Heart left ventricle (tissue), 13 donors: ENCODE measurements around the gene OSTC.

ENCODE experiments used
- POLR2A ChIP-seq, 2 donors: fragments of 450-650 bp; IDR thresholded peaks; one replicate each; pipeline ENCODE4 v1.6.1; 2017; ENCODE audit warnings: antibody characterized with exemption in 2 of 2, mild to moderate bottlenecking in 2 of 2, moderate library complexity in 2 of 2
- TF ChIP-seq, protein P1 (sequence below), 12 donors: fragments of 200-600 bp; sonication (generic) in 4 of 12; IDR thresholded peaks; one replicate each; pipeline versions ENCODE4 v1.5.0 to v1.8.0; 2018 to 2022; ENCODE audit warnings: antibody characterized with exemption in 12 of 12, mild to moderate bottlenecking in 5 of 12
- donor health status: ischemic (EF 13 %, LVEDD 7.1; RV severe dilation, severe dysfunction).
- donor health status: DM: no; HTN: yes; CAD: no.
- donor health status: DM: no; HTN: no; CAD: no.
- donor health status: ischemic (EF 25% LVEDD 6.9; RV normal size, moderate dysfunction).
- donor health status: ischemic (EF 25% LVEDD 5.7; RV mildly dilated, moderate dysfunction).
- donor health status: ischemic (EF 35%, LVEDD 5.7; RV mildly dilated, moderate dysfunction).
- donor health status: nonischemic (EF 11% LVEDD 7.7; RV severe dilation, severe dysfunction).
- donor health status: DM: yes; HTN: yes; CAD: no.
- donor health status: PGD.
- donor health status: ischemic (EF 29% LVEDD 5.4; RV normal size, mild dysfunction).
- donor health status: nonischemic (EF 23%, LVEDD 6.1; RV moderate dilation, normal function).

GRCh38 chr4:108703966-108704365, 53.6 kb downstream of the OSTC start:
- TF ChIP-seq, protein P1, sequence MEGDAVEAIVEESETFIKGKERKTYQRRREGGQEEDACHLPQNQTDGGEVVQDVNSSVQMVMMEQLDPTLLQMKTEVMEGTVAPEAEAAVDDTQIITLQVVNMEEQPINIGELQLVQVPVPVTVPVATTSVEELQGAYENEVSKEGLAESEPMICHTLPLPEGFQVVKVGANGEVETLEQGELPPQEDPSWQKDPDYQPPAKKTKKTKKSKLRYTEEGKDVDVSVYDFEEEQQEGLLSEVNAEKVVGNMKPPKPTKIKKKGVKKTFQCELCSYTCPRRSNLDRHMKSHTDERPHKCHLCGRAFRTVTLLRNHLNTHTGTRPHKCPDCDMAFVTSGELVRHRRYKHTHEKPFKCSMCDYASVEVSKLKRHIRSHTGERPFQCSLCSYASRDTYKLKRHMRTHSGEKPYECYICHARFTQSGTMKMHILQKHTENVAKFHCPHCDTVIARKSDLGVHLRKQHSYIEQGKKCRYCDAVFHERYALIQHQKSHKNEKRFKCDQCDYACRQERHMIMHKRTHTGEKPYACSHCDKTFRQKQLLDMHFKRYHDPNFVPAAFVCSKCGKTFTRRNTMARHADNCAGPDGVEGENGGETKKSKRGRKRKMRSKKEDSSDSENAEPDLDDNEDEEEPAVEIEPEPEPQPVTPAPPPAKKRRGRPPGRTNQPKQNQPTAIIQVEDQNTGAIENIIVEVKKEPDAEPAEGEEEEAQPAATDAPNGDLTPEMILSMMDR (IDR thresholded peaks at IDR 0.05): no peak
- TF ChIP-seq POLR2A (IDR thresholded peaks at IDR 0.05): no peak
